ENCODE measurements around the gene LMF1.
A peak's percentile ranks its signal among the peaks of the same experiment; 100 is the strongest.
"Not testable (repeated sequence)": the region's sequence is repeated elsewhere in the genome, so short reads cannot be mapped to it uniquely, and the experiment has no call there.

LMF1 gene

DNA sequence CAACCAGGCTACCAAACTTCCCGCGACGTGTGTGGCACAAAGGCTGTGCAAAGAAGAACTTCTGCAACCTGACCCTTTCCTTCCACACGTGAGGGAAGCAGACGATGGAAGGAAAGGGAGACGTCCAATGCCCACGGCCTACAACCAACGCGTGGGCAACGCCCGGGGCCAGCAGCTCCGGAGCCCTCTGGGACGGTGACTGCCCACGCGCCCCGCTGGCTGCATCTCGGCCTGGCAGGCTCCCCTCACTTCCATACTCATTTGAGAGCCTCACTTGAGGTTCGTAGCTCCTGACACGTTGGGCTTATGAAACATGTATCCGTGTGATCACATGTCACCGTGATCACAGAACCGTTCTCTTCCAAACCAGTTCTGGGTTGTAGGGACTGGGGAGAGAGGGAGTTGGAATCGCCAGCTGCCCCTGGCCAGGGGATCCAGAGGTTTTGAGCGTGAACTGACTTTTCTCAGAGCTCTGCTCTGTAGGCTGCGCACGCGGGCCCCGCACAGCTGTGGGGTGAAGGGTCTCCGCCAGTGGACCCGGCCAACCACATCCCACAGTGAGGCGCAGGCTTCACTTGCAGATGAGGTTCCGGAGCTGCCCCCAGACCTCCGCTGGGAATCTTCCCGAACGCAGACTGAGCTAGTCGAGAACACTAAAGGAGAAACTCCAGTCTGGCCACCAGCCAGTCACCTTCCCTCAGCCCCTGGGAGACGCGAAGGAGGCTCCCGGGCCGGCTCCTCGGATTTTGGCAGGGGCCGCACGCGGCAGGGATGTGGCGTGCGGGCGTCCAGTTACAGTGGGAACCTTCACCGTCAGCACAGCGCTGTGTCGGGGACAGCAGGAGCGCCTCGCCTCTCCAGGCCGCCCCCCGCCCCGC, 1.0 kb downstream of the LMF1 start:
- DNase-seq, result peak; percentile 35

DNA sequence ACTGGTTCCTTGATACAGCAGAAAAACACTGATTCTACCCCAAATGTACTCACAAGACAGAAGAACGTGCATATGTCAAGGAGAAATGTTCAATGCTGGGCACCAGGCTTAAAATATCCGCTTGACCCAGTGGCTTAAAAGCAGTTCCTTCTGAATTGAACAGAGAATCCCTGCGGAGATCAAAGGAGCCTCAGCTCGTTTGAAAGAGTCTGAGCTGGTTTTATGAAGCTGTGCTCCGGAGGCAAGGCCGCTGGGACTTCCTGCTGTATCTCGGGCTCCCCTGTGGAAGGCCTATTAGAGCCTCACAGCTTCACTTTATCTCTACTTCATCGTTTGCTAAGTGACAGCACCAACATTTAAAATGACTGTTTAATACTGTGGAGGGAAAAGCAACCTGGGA, 2.2 kb downstream of the LMF1 start:
- DNase-seq, result no peak

DNA sequence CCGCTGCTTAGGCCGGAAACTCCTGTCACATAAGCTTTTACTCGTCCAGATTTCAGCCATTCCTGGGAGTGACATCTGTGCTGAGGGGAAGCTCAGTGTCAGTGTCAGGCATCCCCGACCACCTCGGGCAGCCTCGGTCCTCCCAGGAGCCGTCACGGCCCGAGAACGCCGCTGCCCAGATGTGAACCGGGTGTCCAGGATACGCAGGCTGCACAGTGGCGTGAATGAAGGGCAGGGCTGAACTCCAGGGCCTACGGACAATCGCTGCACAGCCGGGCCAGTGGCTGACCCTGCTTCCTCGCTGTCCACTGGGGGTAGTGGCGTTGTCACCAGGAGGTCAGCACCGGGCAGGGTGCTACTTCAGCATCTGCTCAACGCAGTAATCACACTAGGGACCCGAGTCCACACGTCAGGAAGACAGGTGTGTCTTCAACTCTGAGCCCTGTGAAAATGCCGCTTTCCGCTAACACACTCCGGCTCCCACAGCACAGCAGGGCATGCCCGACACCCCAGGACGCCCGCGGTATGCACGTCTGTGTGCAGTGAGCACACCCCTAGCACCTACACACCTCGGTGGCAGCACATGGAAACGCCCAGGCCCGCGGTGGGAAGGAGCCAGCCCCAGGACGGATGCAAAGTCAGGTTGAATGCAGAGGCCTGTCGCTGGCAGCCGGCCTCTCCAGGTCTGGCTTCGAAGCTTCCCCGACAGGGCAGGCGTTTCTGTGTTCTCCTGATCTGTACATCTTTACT, 3.1 kb downstream of the LMF1 start:
- DNase-seq, result no peak

DNA sequence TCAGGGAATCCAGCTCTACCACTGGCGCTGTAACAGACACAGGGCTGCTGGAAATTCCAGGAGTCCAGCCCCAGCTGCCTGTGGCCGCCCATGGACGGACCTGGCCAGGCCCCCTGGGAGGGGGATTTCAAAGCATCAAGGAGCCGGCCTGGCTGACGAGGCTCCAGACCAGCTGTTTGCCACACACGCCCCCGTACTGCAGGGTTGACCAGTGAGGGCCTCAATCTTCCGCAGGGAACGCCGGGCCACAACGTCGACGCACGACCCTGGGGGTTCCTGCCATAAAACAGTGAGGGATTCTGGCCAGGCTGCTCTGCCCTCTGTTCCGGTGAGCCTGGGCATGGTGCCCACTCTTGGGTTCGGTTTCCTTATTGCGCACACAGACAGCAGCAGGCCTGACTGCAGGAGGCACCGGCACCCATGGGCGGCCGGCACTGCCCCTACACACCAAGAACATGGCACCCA, 3.7 kb downstream of the LMF1 start:
- no peak for DNase-seq

DNA sequence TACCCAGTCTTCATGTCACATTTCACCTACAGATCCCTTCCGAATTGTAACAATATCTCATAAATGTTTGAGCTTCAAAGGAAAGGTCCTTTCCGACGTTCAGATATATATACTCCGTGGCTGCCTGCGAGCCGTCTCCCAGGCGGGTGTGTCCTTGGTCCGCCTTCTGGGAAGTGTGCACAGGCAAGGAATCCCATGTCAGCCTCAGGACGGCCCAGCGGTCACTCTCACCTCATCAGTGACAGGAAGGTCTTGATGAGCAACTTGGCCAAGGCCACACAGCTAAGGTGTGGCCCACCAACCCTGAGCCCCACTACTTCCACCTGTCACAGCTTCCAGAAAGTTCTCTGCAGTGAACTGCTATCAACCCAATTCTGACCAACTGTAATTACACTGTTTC, 4.3 kb downstream of the LMF1 start:
- DNase-seq, result no peak

DNA sequence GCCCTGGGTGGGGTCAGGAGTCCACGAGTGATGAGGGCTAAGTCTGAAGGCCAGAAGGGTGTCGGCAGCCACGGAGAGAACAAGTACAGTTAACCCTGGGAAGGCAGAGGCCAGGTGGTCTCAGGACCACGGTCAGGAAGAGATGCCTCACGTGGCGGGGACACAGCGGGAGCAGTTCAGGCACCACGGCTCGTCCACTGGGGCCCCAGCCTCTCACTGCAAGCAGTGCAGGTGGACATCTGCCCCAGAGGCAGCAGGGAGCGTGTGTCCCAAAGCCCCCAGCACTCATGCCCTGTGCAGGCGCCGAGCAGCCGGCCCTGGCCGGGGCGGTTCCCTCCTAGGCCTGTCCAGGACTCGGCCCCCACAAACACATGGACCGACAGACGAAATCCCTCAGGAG, 4.7 kb downstream of the LMF1 start:
- DNase-seq, result no peak

DNA sequence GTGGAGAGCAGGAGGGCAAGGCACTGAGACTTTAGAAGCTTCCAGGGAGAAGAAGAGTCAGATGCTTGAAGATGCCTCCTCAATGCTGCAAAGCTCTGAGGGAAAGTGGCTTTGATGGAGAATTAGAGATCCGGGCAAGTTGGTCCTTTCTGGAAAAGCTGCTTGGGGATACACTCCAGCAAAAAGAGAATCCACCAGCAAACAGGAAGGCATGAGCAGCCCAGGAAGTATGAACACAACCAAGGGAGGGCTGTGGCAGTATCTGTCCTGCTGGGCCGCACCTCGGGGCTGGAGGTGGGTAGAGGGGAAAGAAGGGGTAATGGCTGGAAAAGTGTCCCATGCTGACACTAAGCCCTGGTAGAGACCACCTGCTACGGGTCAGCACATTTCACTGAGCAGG, 5.3 kb downstream of the LMF1 start:
- DNase-seq, result no peak

DNA sequence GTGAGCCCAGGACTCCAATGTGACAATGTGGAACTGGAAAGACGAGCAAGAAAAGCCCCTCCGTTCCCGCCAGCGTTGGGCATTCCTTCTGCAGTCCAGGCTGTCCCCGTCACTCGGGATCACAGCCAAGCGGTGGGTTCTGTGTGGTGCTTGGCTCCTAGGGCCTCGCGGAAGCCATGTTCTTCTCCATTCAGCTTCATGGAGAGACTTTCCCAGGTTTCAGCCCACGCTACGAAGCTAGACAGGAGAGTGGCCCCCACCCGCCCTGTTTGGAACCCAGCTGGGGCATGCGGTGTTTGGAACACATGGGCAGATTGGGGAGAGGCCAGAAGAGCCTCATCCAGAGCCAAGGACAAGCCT, 5.8 kb downstream of the LMF1 start:
- no peak for DNase-seq

DNA sequence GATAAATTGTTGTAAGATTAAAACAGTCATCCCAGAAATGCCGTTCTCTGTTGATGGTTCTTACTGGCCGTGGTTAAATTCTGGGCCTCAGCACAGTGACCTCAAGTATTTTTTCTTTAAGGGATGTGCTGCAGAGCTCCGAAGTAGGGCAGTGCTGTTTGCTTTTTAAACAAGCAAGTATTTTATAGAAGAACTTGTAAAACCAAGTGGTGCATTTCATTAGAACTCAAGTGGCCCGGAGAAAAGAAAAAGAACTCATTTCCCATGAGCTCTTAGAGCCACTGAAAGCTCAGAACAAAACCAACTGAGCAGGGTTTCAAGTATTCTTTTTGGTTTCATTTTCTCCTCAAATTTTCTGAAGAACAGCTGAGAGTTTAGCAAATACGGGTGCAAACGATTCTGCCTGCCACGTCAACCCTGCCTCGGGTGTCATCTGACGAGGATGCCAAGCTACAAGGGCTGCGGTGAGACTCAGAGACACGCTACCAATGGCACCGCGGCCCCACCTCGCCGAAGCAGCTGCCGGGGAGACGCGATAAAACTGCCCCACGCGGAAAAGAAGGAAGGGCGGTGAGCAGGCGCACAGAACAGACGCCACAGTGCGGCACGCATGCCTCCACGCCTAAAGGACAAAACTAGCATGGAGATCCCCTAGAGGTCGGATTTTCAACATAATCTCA, 6.3 kb downstream of the LMF1 start:
- no peak for DNase-seq

DNA sequence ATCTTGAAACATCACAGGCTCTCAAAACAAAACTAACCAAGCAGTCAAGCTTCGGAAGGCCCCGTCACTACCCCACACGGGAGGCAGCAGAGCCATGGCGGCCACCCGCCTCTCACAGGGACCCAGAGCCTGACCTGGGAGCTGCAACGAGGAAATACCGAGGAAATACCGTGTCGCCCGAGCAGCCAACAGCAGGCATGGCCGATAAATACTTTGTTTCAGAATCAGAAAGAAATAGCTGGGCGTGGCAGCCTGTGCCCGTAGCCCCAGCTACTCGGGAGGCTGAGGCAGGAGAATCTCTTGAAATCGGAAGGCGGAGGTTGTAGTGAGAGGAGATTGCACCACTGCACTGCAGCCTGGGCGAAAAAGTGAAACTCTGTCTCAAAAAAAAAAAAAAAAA, 6.9 kb downstream of the LMF1 start:
- no peak for DNase-seq

DNA sequence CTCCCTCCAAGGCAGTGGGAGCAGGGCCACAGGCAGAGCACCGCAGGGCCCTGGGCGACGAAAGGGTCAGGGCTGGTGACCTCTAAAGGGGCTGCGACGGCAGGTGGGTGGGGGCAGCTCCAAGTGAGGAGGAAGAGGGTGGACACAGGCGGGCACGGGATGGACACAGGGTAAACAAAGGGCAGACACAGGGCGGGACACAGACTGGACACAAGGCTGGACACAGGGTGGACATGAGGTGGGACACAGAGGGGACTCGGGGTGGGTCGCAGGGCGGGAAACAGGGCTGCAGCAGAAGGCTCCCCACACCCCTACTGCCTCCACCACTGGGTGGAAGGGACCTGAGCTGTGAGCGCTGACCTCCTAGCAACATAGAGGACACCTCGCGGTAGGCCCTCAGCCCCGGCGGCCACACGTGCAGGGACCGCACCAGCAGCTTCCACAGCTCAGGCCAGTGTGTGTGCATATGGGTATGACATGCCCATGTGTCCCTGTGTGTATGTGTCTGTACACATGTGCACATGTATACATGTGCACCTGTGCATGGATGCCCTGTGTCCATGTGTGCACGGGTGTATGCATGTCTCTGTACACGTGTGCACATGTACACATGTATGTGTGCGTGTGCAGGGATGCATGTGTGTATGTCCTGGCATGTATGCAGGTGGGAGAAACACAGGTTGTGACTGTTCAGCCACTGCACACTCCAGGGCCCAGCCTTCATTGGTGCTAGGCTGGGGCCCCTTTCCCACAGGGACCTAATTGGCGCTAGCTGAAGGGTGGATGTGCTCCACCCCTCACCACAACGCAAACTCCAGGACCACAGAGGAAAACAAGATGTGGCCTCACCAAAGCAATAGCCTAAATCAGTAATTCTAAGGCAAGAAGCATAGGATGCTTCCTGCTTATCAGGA, 7.6 kb downstream of the LMF1 start:
- DNase-seq, result no peak

DNA sequence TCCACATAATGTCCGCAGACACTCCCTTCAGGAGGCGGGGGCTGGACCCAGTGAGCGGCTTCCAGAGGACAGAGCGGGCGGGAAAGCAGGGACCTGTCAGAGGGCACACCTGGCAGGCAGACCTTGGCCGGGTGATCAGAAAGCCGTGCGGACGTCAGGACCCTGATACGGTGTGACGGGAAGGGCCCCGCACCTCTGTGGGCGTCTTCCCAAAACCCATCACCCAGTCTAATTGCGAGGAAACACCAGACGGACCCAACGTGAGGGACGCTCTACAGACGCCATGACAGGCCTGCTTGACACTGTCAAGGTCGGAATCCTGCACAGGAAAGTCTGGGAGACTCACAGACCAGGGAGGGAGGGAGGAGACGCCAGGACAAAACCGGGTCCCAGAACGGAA, 8.4 kb downstream of the LMF1 start:
- no peak for DNase-seq

DNA sequence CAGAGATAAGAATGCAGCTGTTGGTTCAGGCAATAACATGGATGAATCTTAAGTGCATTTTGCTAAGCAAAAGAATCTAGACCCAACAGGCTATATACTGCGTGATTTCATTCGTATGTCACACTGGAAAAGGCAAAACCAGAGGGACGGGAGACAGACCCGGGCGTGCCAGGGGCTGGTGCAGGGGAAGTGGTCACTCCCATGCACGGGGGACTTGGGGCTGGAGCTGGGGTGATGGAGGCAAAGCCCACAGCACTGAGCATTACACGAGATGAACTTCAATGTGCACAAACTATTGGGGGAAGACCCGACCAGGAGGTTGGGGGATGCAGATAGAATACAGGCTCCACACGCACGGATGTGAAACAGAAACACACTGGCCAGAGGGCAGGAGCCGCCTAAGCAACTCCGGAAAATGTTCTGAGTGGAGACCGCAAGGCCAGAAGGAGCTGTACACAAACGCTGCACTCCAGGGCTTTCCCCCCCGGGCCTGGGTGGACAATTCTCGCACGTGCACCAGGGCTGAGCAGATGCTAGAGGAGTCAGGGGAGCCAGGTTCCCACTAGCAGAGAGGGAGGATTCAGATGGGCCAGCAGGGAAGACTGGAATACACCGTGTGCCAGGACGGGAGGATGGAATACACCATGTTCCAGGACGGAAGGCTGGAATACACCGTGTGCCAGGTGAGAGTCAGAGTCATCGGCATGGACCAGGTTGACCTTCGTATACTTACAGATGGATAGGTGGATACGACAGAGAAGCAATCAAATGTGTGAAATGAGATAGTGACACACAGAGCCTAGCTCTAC, 11.3 kb downstream of the LMF1 start:
- DNase-seq, result no peak

DNA sequence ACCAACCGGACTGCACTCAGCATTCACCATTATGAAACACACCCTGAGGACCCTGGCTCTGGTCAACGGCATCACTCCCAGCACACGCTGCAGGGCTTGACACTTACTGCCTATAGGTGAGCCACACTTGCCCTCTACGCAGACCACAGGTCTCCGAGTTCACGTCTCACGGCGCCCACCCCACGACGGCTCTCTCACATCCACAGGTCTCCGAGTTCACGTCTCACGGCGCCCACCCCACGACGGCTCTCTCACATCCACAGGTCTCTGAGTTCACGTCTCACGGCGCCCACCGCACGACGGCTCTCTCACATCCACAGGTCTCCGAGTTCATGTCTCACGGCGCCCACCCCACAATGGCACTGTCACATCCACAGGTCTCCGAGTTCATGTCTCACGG, 15.0 kb downstream of the LMF1 start:
- DNase-seq, result not testable (repeated sequence)

DNA sequence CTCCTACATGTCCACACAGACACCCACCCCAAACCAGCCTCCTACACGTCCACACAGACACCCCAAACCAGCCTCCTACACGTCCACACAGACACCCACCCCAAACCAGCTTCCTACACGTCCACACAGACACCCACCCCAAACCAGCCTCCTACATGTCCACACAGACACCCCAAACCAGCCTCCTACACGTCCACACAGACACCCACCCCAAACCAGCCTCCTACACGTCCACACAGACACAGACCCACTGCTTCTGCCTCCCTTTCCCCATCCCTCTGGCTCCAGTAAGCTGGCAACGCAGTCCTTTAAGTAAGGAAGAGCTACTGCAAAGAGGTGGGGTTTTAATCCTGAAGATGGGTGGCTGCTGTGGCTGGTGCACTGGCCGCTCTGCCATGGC, 17.0 kb downstream of the LMF1 start:
- not testable (repeated sequence) for DNase-seq

DNA sequence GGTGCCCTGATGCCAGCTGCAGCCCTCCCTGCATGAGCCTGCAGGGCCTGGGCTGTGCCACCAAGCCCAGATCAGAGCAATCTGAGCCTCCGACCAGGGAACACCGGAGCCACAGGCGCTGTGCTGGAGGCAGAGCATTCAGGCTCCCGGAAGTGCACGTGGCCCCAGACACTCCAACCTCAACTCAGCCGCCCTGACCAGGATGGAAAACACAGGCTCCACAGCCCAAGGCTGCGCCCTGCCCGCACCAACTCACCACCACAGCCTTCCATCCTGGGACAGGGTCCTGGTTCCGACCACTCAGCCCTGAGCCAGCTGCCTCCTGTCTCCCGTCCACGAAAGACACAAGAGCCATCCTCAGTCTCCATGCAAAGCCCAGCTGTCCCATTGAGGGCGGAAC, 18.5 kb downstream of the LMF1 start:
- no peak for DNase-seq

DNA sequence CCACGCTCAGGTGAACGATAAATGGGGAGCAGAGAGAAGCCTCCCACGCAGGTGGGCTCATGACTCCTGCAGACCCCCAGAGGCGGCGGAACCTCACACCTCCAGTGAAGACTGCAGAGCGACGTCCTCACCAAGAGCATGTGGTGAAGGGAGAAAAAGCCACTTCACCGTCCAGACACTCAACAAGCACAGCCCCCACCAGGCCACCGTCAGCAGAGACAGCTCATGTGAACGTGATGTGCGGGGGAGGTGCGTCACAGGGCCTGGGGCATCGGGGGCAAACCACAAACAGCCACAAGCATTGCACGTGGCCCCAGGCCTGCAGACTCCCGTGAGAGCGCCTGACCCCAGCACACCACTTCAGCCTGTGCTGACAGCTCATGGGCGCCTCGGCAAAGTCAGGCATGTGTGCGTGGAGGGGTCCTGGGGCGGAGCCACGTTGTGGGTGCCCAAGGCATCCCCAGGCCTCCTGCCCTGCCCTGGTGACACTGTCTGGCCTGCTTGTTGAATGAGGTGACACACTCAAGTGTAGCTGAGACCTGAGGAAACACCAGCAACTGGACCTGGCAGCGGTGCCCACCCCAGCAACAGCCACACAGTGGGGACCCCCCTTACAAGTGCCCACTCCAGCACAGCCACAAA, 19.0 kb downstream of the LMF1 start:
- no peak for DNase-seq

DNA sequence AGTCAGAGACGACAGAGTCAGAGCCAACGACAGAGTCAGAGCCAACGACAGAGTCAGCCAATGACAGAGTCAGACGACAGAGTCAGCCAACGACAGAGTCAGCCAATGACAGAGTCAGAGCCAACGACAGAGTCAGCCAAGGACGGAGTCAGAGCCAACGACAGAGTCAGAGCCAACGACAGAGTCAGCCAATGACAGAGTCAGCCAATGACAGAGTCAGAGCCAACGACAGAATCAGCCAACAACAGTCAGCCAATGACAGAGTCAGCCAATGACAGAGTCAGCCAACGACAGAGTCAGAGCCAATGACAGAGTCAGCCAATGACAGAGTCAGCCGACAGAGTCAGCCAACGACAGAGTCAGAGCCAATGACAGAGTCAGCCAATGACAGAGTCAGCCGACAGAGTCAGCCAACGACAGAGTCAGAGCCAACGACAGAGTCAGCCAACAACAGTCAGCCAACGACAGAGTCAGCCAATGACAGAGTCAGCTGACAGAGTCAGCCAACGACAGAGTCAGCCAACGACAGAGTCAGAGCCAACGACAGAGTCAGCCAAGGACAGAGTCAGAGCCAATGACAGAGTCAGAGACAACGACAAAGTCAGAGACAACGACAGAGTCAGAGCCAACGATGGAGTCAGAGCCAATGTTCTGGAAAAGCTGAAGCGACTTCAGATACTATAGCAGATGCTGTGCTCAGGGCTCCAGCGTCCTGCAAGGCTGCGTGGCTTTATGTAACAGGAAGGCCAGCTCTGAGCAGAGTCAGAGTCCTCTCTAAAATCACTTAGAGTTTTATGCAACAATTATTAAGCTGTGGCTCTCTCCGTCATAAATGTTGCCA, 19.8 kb downstream of the LMF1 start:
- not testable (repeated sequence) for DNase-seq

DNA sequence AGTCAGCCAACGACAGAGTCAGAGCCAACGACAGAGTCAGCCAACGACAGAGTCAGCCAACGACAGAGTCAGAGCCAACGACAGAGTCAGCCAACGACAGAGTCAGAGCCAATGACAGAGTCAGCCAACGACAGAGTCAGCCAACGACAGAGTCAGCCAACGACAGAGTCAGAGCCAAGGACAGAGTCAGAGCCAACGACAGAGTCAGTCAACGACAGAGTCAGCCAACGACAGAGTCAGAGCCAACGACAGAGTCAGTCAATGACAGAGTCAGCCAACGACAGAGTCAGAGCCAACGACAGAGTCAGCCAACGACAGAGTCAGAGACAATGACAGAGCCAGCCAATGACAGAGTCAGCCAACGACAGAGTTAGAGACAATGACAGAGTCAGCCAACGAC, 22.0 kb downstream of the LMF1 start:
- not testable (repeated sequence) for DNase-seq

DNA sequence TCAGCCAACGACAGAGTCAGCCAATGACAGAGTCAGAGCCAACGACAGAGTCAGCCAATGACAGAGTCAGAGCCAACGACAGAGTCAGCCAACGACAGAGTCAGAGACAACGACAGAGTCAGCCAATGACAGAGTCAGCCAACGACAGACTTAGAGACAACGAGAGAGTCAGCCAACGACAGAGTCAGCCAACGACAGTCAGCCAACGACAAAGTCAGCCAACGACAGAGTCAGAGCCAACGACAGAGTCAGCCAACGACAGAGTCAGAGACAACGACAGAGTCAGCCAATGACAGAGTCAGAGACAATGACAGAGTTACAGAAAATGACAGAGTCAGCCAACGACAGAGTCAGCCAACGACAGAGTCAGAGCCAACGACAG, 22.9 kb downstream of the LMF1 start:
- not testable (repeated sequence) for DNase-seq
